Measurements from ENCODE around the gene TSPAN31.

- TF ChIP-seq POLR2AphosphoS5 (IDR thresholded peaks at IDR 0.05) (no peak), CTCF (IDR thresholded peaks at IDR 0.05) (no peak), POLR2A (IDR thresholded peaks at IDR 0.05) (no peak)
Observed at GRCh38 chr12:57796996-57797395, 52.2 kb downstream of the TSPAN31 start.

Measured in suprapubic skin (tissue), 4 donors.